Lung (tissue), 12 donors: ENCODE measurements around the gene CTNNBL1. TPM values are rescaled to one million over a fixed set of nuclear protein-coding genes. Genes with fewer than 3 reads are reported as not detected.
A peak's percentile ranks its signal among the peaks of the same experiment; 100 is the strongest.

ENCODE experiments used
- ATAC-seq: fragments of 200-7000 bp; cut with Tn5 transposase; one replicate; pipeline ENCODE4 v1.9.1; 2020; ENCODE audit warnings: moderate number of reproducible peaks; ENCODE audit not compliant: insufficient read depth, low FRiP score
- DNase-seq, 3 donors: peaks; one replicate each; pipeline ENCODE4 v3.0.0-alpha.2; 2013 to 2017
- H3K27ac ChIP-seq, 2 donors: one replicate each; pipeline ENCODE4 v1.5.1; 2013; ENCODE audit warnings: mild to moderate bottlenecking in 2 of 2, moderate library complexity in 2 of 2, control low read depth in 1 of 2, inconsistent platforms in 1 of 2, low read depth in 1 of 2, low read length in 1 of 2
- H3K27me3 ChIP-seq, 3 donors: one replicate each; pipeline ENCODE4 v1.5.1; 2013; ENCODE audit warnings: low read length in 2 of 3; ENCODE audit not compliant: control insufficient read depth in 3 of 3, insufficient read depth in 3 of 3
- H3K36me3 ChIP-seq, 4 donors: one replicate each; pipeline ENCODE4 v1.5.1; 2013; ENCODE audit warnings: low read length in 4 of 4, mild to moderate bottlenecking in 1 of 4, moderate library complexity in 1 of 4; ENCODE audit not compliant: control insufficient read depth in 4 of 4, insufficient read depth in 4 of 4
- H3K4me1 ChIP-seq, 5 donors: one replicate each; pipeline ENCODE4 v1.5.1; 2013; ENCODE audit warnings: low read length in 5 of 5, mild to moderate bottlenecking in 2 of 5, moderate library complexity in 1 of 5; ENCODE audit not compliant: control insufficient read depth in 5 of 5, insufficient read depth in 5 of 5
- H3K4me3 ChIP-seq: one replicate; pipeline ENCODE4 v1.5.1; 2013; ENCODE audit warnings: mild to moderate bottlenecking, control low read depth, moderate library complexity
- H3K9ac ChIP-seq, 2 donors: one replicate each; pipeline ENCODE4 v1.5.1; 2013; ENCODE audit warnings: low read length in 2 of 2, control low read depth in 1 of 2; ENCODE audit not compliant: insufficient read depth in 1 of 2
- H3K9me3 ChIP-seq, 4 donors: one replicate each; pipeline ENCODE4 v1.5.1; 2013; ENCODE audit warnings: low read length in 3 of 4, mild to moderate bottlenecking in 1 of 4, moderate library complexity in 1 of 4; ENCODE audit not compliant: control insufficient read depth in 4 of 4, insufficient read depth in 3 of 4
- WGBS, 2 donors: extraction: QIAGEN DNeasy Blood & Tissue Kit; methylation state at CpG; one replicate each; pipeline ENCODE4 v1.1.7; 2013; 5-methylcytosine and 5-hydroxymethylcytosine counted together
- polyA plus RNA-seq, 2 donors: library from polyadenylated mRNA; stranded (reverse); fragments of 200-250 nt; gene quantifications; one replicate each; pipeline ENCODE4 v1.2.1, GENCODE V29; 2013
- total RNA-seq, 2 donors: library from RNA; depleted of rRNA in 1 of 2; stranded (reverse); fragments of >200 nt in 1 of 2; gene quantifications; one replicate each; pipeline ENCODE4 v1.2.1, GENCODE V29; 2014 to 2021
- TF ChIP-seq, protein P1 (sequence below): IDR thresholded peaks from 2 replicates; pipeline ENCODE4 v1.5.1; 2012; ENCODE audit warnings: mild to moderate bottlenecking; ENCODE audit errors: control extremely low read depth, extremely low read depth
- donor health status: control.
- donor health status: control.
- donor health status: Bipolar disorder and iron deficiency.
- donor health status: healthy.
- donor health status: DM: yes; HTN: yes; CAD: no.

The CTNNBL1 gene
- total and polyA plus RNA-seq, 4 donors, result 38.9 to 53.1 (median 49.2) TPM

DNA sequence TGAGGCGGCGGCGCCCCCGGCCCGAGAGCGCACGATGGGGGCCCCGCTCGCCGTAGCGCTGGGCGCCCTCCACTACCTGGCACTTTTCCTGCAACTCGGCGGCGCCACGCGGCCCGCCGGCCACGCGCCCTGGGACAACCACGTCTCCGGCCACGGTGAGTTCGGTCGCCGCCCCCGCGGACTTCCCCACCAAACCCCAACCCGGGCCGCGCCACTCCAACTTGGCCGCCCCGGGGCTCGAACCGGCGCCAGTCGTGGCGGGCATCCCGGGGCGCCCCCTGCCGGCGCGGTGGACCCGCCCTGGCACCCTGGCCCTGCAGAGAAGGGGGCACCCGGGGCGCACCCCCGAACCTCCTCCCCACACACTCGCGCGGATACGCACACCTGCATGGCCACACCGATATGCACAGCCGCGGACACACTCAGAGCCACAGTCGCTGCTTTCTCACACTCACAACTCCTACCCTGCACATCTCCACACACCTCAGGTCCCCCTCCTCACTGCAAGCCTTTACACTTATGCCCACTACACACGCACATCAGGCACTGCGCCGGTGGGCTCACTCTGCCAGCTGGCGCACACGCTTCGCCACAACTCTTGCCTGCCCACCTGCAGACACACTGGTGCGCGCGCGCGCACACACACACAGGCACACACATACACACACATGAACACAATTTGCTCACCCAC lies 209.6 kb downstream of the CTNNBL1 start:
- DNase-seq, result no peak
- 26 to 30% methylated on average over 56 to 67 of the region's 67 CpGs for WGBS, 2 donors
- peak overlapping the region; percentile 26 for H3K4me3 ChIP-seq

DNA sequence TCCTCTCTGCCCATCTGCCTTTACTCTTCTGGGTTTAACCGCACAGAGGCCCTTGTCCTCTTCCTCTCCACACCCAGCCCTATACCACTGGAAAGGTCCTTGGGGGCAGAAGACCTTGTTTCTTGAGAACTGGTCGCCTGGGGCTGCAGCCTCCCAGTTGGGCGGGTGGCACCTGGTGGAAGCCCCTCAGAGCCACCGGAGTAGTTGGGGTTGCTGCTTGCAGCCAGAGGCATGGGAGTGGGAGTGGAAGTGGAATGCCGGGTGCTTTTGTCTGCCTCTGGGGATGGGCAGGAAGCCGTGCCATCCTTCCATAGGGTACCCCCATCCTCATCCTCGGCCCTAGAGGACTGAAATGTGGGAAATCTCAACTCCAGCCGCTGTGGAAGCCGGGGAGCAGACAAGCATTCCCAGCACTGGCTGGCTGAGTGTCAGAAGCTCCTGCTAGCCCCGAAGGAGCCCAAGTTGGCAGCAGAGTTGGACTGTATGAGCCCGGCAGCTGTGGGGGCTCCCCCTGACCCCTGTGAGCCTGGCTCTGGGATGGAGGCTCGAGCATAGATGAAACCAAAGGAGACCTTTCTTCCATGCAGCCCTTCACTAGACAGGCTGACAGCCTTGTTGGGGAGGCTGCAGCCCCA lies 210.3 kb downstream of the CTNNBL1 start:
- Histone ChIP-seq H3K36me3 (no peaks in the 10 kb centered on the region), H3K4me1 (peaks cover 0 to 33% (median 12%) of the 10 kb centered on the region in 5 donors), H3K4me3 (no peak overlapping the region), H3K9ac (no peak overlapping the region), H3K27me3 (peaks cover 0 to 30% (median 5%) of the 10 kb centered on the region in 3 donors), H3K9me3 (peaks cover 0 to 8% (median 0%) of the 10 kb centered on the region in 4 donors), H3K27ac (no peak overlapping the region)
- ATAC-seq, result no peak
- TF ChIP-seq, protein P1, sequence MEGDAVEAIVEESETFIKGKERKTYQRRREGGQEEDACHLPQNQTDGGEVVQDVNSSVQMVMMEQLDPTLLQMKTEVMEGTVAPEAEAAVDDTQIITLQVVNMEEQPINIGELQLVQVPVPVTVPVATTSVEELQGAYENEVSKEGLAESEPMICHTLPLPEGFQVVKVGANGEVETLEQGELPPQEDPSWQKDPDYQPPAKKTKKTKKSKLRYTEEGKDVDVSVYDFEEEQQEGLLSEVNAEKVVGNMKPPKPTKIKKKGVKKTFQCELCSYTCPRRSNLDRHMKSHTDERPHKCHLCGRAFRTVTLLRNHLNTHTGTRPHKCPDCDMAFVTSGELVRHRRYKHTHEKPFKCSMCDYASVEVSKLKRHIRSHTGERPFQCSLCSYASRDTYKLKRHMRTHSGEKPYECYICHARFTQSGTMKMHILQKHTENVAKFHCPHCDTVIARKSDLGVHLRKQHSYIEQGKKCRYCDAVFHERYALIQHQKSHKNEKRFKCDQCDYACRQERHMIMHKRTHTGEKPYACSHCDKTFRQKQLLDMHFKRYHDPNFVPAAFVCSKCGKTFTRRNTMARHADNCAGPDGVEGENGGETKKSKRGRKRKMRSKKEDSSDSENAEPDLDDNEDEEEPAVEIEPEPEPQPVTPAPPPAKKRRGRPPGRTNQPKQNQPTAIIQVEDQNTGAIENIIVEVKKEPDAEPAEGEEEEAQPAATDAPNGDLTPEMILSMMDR, result no peak
- no peak for DNase-seq
- 66 to 77% methylated on average over 12 of the region's 12 CpGs for WGBS, 2 donors

More for the DNA sequence above, 209.6 kb downstream of the CTNNBL1 start:
- Histone ChIP-seq H3K27ac (no peak overlapping the region), H3K36me3 (no peaks in the 10 kb centered on the region), H3K9ac (no peak overlapping the region), H3K9me3 (peaks cover 0 to 8% (median 0%) of the 10 kb centered on the region in 4 donors), H3K4me1 (peaks cover 0 to 40% (median 15%) of the 10 kb centered on the region in 5 donors), H3K27me3 (peaks cover 0 to 30% (median 5%) of the 10 kb centered on the region in 3 donors)
- TF ChIP-seq, protein P1, result no peak
- ATAC-seq, result no peak

DNA sequence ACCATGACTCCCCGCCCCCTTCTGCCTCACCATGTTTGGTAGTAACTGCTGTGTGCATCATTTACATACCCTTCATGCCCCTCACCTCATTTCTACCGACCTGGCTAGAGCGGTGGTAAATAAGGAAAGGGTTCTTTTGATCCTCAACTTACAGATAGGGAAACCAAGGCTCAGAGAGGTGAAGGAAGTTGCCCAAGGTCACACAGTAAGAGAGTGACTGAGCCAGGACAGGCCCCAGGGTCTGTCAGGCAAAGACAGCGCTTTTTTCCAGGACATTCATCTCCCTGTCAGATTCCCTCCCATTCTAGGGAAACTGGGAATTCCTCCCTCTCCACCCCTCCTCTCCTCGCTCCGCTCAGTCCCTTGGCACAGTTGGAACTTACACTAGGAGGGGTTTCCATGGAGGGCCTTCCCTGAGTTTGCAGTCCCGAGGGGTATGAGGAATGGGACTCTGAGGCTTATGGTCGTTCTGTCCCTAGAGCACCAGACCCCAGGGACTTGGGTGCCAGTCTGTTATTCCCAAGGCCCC lies 211.1 kb downstream of the CTNNBL1 start:
- 64 to 76% methylated on average over 8 of the region's 8 CpGs for WGBS, 2 donors
- DNase-seq (no peak), ATAC-seq (no peak)
- no peak overlapping the region for H3K4me3 ChIP-seq
- no peak overlapping the region for H3K27ac ChIP-seq
- TF ChIP-seq, protein P1, result no peak
- no peaks in the 10 kb centered on the region for H3K36me3 ChIP-seq
- peaks cover 0 to 33% (median 12%) of the 10 kb centered on the region in 5 donors for H3K4me1 ChIP-seq
- peak overlapping the region in 1 of 2 donors; percentile 23 for H3K9ac ChIP-seq
- peaks cover 0 to 30% (median 5%) of the 10 kb centered on the region in 3 donors for H3K27me3 ChIP-seq
- H3K9me3 ChIP-seq, result peaks cover 0 to 8% (median 0%) of the 10 kb centered on the region in 4 donors
